ENCODE results near the gene SLC29A3.

DNA sequence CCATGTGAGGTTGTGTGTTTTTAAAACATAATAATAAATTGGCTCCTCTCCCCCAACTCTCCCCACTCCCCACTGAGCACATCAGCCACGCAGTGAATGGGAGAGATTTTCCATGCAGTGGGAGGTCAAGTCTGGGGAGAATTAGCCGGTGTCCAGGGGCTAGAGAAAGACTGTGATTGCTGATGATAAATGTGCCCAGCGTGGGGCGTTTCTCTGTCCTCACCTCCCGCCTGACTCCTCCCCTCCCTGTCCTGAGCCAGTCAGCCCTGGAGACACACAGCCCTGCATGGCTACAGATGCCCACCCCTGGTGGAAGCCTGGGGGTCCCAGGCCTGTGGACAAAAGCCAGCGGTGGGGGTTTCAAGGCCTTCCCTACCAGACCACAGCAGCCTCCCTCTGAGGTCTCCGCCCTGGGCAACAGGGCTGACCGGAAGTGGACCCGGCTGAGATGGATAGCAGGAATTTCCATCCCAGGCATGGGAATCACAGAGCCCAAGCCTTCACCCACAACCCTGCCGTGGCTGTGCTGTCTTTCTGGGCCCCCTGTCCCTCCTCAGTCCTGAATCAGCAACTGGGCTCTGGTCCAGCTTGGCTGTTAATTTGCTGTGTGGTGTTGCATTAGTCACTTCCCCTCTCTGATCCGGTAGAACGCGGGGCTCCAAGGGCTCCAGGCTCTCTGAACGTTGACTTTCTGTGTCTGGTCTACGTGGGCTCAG lies 46.8 kb upstream of the SLC29A3 start:
- TF ChIP-seq, protein P1, sequence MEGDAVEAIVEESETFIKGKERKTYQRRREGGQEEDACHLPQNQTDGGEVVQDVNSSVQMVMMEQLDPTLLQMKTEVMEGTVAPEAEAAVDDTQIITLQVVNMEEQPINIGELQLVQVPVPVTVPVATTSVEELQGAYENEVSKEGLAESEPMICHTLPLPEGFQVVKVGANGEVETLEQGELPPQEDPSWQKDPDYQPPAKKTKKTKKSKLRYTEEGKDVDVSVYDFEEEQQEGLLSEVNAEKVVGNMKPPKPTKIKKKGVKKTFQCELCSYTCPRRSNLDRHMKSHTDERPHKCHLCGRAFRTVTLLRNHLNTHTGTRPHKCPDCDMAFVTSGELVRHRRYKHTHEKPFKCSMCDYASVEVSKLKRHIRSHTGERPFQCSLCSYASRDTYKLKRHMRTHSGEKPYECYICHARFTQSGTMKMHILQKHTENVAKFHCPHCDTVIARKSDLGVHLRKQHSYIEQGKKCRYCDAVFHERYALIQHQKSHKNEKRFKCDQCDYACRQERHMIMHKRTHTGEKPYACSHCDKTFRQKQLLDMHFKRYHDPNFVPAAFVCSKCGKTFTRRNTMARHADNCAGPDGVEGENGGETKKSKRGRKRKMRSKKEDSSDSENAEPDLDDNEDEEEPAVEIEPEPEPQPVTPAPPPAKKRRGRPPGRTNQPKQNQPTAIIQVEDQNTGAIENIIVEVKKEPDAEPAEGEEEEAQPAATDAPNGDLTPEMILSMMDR (conservative IDR thresholded peaks at IDR 0.05; ENCODE audit: low read depth, low read length): no peak
- no peak for TF ChIP-seq EZH2 (IDR thresholded peaks at IDR 0.05; ENCODE audit: low read length, unreplicated experiment)
